ENCODE data around the gene CIB2.

DNA sequence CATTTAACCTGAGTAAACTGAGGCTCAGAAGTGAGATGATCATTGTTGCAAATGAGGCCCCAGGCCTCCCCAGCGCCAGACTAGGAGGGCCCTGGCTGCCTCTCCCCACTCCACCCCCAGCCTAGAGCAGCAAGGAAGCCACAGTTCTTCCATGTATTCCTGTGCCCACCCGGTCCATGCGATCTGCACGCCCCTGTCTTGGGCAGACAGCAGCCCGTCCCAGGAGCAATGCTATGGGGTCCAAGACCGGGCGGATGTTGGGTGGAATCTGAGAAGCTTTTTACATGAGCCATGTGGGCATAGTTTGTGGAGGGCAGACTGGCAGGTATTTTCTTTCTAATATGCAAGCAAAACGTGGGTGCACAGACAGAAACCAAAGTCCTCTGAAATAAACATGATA, 23.8 kb downstream of the CIB2 start:
- TF ChIP-seq CTCF (optimal IDR thresholded peaks at IDR 0.05 in 1 of 3, IDR thresholded peaks at IDR 0.05 in 1 of 3, conservative IDR thresholded peaks at IDR 0.05 in 1 of 3; ENCODE audit: extremely low read depth in 1 of 3, insufficient read depth in 2 of 3, low read length in 3 of 3) (no peak), EZH2 (IDR thresholded peaks at IDR 0.05; ENCODE audit: low read length) (no peak)

All from keratinocyte (primary cell).